GM12874 (cell line): ENCODE measurements around the gene TM9SF3.

ENCODE experiments used
- TF ChIP-seq, protein P1 (sequence below): IDR thresholded peaks from 2 replicates; pipeline ENCODE4 v1.5.1; 2011; ENCODE audit warnings: low read depth, mild to moderate bottlenecking, control low read depth, low read length, moderate library complexity; ENCODE audit not compliant: insufficient read depth

Gene TM9SF3

DNA sequence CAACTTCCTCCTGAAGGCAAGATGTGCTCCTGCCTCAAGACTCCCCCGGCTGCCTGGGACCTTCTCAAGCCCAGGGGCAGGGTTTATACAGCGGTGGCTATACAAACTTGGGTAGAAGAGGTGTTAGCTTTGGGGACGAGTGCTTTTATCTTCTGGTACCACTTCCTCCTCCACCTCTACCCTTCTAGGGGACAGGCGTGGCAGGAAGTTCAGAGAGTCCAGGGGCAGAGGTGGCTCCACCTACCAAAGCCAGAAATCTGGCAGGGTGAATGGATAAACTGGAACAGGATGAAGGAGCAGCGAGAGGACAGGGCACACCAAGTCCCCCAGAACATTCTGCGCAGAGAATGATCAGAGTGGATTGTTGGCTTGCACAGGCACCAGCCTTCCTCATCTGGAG is 24.0 kb upstream of the TM9SF3 start:
- TF ChIP-seq, protein P1, sequence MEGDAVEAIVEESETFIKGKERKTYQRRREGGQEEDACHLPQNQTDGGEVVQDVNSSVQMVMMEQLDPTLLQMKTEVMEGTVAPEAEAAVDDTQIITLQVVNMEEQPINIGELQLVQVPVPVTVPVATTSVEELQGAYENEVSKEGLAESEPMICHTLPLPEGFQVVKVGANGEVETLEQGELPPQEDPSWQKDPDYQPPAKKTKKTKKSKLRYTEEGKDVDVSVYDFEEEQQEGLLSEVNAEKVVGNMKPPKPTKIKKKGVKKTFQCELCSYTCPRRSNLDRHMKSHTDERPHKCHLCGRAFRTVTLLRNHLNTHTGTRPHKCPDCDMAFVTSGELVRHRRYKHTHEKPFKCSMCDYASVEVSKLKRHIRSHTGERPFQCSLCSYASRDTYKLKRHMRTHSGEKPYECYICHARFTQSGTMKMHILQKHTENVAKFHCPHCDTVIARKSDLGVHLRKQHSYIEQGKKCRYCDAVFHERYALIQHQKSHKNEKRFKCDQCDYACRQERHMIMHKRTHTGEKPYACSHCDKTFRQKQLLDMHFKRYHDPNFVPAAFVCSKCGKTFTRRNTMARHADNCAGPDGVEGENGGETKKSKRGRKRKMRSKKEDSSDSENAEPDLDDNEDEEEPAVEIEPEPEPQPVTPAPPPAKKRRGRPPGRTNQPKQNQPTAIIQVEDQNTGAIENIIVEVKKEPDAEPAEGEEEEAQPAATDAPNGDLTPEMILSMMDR = no peak

DNA sequence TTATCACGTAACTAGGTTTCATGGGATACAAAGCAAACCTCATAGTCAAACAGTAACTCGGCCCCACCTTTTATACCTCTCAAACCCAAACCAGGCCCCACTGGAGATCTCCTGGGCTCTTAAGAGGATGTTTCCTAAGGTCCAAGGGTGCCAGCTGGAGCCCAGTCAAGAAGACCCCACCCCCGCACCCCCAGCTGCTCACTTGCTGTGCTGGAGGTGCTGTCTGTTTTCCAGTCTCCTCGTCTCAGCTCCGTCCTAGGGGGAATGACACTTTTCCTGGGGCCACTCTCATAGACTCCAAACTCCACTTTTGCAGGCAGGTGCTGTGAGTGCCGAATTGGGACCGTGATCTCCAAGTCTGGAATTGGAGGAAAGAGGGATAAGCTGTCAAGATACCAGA is 22.7 kb upstream of the TM9SF3 start:
- TF ChIP-seq, protein P1 = no peak

- TF ChIP-seq, protein P1 = no peak
These were observed 22.0 kb upstream of the TM9SF3 start for GRCh38 chr10:96608805-96609204.

- TF ChIP-seq, protein P1 = no peak
These were observed 21.4 kb upstream of the TM9SF3 start for GRCh38 chr10:96608262-96608661.

- TF ChIP-seq, protein P1 = no peak
These were observed 20.1 kb upstream of the TM9SF3 start for GRCh38 chr10:96606946-96607345.

DNA sequence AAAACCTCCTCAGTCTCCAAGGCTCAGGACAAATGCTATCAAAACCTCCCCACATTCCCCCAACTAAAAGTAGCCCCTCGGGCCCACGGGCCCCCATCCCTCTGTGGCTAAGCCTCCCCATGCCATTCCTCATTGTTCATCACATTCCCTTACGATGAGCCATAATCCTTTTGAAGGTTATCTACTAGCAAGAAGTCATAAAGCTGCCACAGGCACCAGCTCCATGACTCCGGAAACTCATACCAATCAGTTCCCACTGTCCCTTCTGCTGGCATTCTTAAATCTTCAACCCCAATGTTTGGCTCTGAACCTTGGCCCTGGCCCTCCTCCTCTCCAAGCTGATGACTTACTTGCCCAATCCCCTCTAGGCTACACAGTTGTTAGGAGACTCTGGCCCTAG is 19.4 kb upstream of the TM9SF3 start:
- TF ChIP-seq, protein P1 = no peak

DNA sequence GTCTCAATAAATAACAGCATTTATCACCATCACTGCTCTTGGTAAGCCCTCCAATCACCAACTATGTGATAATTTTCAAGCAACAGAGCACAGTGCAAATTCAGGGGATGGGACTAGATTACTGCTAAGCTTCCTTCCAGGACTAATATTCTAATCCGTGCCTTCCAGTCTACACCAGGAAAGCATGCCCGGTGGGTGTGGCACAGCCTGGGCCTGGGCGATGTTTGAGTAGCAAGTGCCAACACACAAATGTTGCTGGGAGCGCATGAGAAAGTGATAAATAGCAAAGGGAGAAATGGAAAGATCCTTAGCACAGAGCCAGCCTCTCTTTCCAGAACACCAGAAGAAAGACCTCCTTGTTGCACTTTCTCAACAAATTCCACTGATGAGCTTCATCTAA is 13.5 kb upstream of the TM9SF3 start:
- TF ChIP-seq, protein P1 = no peak

GRCh38 chr10:96598846-96599245 is 12.0 kb upstream of the TM9SF3 start:
- TF ChIP-seq, protein P1 = no peak
